ENCODE results near the gene ETFA.

ETFA gene

DNA sequence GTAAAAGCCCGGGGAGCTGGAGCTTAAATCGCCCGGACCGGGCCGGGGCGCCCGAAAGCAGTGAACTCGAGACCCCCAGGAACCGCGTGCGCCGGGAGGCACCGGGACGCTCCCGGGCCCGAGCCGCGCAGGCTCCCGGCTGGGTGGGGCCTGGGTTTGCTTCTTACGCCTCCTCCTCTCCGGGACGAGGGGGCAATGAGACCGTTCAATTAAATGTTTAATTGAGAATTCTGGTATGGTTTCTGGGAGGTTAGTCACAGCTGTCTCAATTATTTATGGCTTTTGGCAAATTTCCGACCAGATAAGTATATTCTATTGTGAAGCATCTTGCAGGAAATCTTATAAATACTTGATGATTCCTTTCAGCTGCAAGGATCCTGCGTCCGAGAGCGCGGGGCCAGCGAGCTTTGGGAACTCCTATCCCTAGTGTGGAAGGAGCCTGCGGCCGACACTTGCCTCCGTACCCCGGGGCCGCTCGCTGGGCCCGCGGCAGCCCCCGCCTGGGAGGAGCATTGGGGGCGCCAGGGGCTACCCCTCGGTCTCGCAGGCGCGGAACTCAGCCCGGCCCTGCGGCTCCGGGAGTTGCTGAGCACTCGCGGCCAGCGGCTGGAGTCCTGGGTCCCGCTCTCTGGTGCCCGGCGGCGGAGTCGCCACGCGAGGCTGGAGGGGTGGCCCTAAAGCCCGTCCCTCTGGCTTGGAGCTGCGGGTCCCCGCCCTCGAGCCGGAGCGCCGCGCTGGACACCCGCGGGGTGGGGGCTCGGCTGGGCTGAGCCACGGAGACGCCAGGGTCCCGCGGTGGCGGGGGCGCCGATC lies 35.6 kb upstream of the ETFA start:
- H3K27ac ChIP-seq (ENCODE audit: low read depth, low read length, poor library complexity, severe bottlenecking): no peak overlapping the region
- H3K4me2 ChIP-seq (ENCODE audit: low read length): peak overlapping the region; percentile 48

DNA sequence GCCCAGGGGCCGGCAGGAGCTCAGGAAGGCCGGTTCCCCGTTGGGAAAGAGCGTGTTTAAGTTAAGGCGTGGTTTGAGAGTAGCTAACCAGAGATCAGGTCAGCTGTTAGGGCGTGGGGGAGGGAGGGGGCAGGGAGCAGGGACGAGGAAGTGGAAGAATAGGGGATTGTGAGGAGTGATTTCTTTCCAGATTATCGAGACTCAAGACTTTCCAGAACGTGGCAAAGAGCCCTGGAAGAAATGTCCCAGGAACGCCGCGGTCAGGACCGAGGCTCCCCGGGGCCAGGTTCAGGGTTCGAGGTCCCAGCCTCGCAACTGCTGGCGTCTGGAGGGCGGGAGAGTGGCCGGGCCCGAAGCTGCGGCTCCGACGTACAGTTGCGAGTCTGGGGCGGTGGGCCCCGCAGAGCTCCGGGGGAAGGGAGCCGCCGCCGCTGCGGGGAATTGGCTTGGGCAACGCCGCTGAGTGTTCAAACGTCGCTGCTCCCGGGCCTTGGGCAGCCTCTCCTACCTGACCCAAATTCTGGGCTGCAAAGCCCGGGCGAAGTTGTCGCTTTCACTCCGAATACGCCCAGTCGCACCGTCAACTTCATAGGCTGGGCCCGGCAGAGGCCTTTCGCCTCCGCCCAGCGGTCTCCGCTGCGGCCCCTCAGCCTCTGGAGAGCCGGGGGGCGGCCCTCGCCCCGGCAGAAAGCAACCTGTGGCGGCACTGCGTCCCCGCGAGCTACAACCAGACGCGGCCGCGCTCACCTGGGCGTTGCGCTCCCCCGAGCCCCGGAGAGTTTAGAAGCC lies 34.8 kb upstream of the ETFA start:
- Histone ChIP-seq H3K79me2 (ENCODE audit: insufficient read depth, low read length) (no peaks in the 10 kb centered on the region), H2AFZ (ENCODE audit: low read length) (no peak overlapping the region), H3K4me2 (ENCODE audit: low read length) (peak overlapping the region; percentile 48), H3K4me1 (ENCODE audit: insufficient read depth, low read length, severe bottlenecking) (peaks cover 7% of the 10 kb centered on the region), H3K9me2 (ENCODE audit: low read depth, low read length) (no peaks in the 10 kb centered on the region), H4K20me1 (ENCODE audit: insufficient read depth, low read length) (no peaks in the 10 kb centered on the region), H3K9me3 (ENCODE audit: low read length) (no peaks in the 10 kb centered on the region), H3K36me3 (ENCODE audit: insufficient read depth, low read length) (no peaks in the 10 kb centered on the region), H3K4me3 (ENCODE audit: low read depth, low read length, poor library complexity, severe bottlenecking) (no peak overlapping the region), H3F3A (ENCODE audit: insufficient read depth, low read length) (no peaks in the 10 kb centered on the region), H3K27me3 (ENCODE audit: insufficient read depth, low read length) (peaks cover 5% of the 10 kb centered on the region), H3K27ac (ENCODE audit: low read depth, low read length, poor library complexity, severe bottlenecking) (no peak overlapping the region), H3K9ac (ENCODE audit: low read length) (no peak overlapping the region)
- no peak for TF ChIP-seq EZH2 (IDR thresholded peaks at IDR 0.05; ENCODE audit: borderline replicate concordance, low read length)
- TF ChIP-seq, protein P1, sequence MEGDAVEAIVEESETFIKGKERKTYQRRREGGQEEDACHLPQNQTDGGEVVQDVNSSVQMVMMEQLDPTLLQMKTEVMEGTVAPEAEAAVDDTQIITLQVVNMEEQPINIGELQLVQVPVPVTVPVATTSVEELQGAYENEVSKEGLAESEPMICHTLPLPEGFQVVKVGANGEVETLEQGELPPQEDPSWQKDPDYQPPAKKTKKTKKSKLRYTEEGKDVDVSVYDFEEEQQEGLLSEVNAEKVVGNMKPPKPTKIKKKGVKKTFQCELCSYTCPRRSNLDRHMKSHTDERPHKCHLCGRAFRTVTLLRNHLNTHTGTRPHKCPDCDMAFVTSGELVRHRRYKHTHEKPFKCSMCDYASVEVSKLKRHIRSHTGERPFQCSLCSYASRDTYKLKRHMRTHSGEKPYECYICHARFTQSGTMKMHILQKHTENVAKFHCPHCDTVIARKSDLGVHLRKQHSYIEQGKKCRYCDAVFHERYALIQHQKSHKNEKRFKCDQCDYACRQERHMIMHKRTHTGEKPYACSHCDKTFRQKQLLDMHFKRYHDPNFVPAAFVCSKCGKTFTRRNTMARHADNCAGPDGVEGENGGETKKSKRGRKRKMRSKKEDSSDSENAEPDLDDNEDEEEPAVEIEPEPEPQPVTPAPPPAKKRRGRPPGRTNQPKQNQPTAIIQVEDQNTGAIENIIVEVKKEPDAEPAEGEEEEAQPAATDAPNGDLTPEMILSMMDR (IDR thresholded peaks at IDR 0.05; ENCODE audit: low read length): no peak

More for the DNA sequence above, 35.6 kb upstream of the ETFA start:
- peaks cover 5% of the 10 kb centered on the region for H3K27me3 ChIP-seq (ENCODE audit: insufficient read depth, low read length)
- no peak overlapping the region for H3K4me3 ChIP-seq (ENCODE audit: low read depth, low read length, poor library complexity, severe bottlenecking)
- H3K4me1 ChIP-seq (ENCODE audit: insufficient read depth, low read length, severe bottlenecking): peaks cover 7% of the 10 kb centered on the region
- H3K79me2 ChIP-seq (ENCODE audit: insufficient read depth, low read length): no peaks in the 10 kb centered on the region
- no peak overlapping the region for H2AFZ ChIP-seq (ENCODE audit: low read length)
- H3K36me3 ChIP-seq (ENCODE audit: insufficient read depth, low read length): no peaks in the 10 kb centered on the region
- H3K9ac ChIP-seq (ENCODE audit: low read length): no peak overlapping the region
- H3K9me3 ChIP-seq (ENCODE audit: low read length): no peaks in the 10 kb centered on the region
- H4K20me1 ChIP-seq (ENCODE audit: insufficient read depth, low read length): no peaks in the 10 kb centered on the region
- no peak for TF ChIP-seq EZH2 (IDR thresholded peaks at IDR 0.05; ENCODE audit: borderline replicate concordance, low read length)
- TF ChIP-seq, protein P1 (IDR thresholded peaks at IDR 0.05; ENCODE audit: low read length): no peak
- H3K9me2 ChIP-seq (ENCODE audit: low read depth, low read length): no peaks in the 10 kb centered on the region
- no peaks in the 10 kb centered on the region for H3F3A ChIP-seq (ENCODE audit: insufficient read depth, low read length)

DNA sequence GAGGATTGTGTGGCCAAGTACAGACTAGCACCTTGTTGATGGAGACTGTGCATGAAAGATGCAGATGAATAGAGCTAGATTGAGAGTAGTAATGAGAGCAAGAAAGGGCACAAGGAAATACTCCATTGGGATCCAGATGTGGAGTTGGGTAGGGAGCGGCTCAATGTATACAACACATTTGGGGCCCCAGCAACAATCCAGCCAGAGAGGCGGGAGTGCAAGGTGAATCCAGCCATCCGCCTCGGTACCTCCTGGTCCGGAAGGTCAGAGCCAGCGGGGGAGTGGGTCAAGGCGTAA lies 34.3 kb upstream of the ETFA start:
- H3K9ac ChIP-seq (ENCODE audit: low read length): no peak overlapping the region
- TF ChIP-seq EZH2 (IDR thresholded peaks at IDR 0.05; ENCODE audit: borderline replicate concordance, low read length): no peak
- TF ChIP-seq, protein P1 (IDR thresholded peaks at IDR 0.05; ENCODE audit: low read length): no peak
- H3K36me3 ChIP-seq (ENCODE audit: insufficient read depth, low read length): no peaks in the 10 kb centered on the region
- H3K4me3 ChIP-seq (ENCODE audit: low read depth, low read length, poor library complexity, severe bottlenecking): no peak overlapping the region
- no peaks in the 10 kb centered on the region for H4K20me1 ChIP-seq (ENCODE audit: insufficient read depth, low read length)
- H3K4me1 ChIP-seq (ENCODE audit: insufficient read depth, low read length, severe bottlenecking): peaks cover 12% of the 10 kb centered on the region
- H3K27me3 ChIP-seq (ENCODE audit: insufficient read depth, low read length): peaks cover 5% of the 10 kb centered on the region
- no peaks in the 10 kb centered on the region for H3K9me2 ChIP-seq (ENCODE audit: low read depth, low read length)
- no peak overlapping the region for H2AFZ ChIP-seq (ENCODE audit: low read length)
- no peaks in the 10 kb centered on the region for H3K9me3 ChIP-seq (ENCODE audit: low read length)
- H3F3A ChIP-seq (ENCODE audit: insufficient read depth, low read length): no peaks in the 10 kb centered on the region
- H3K79me2 ChIP-seq (ENCODE audit: insufficient read depth, low read length): no peaks in the 10 kb centered on the region
- H3K27ac ChIP-seq (ENCODE audit: low read depth, low read length, poor library complexity, severe bottlenecking): no peak overlapping the region
- no peak overlapping the region for H3K4me2 ChIP-seq (ENCODE audit: low read length)

All from OCI-LY1 (cell line).